HG02678 (cell line): ENCODE measurements around the gene CWC27.

Source experiments
- ATAC-seq: cut with Tn5 transposase; IDR thresholded peaks from one replicate; pipeline ENCODE4 v1.9.1; 2021; ENCODE audit warnings: mild to moderate bottlenecking, moderate library complexity; ENCODE audit not compliant: unreplicated experiment

CWC27 gene

GRCh38 chr5:65065001-65065511, 296.3 kb downstream of the CWC27 start:
- ATAC-seq: no peak

- ATAC-seq: peak; percentile 62
These were observed 297.8 kb downstream of the CWC27 start for GRCh38 chr5:65066387-65067146.

- ATAC-seq: no peak
These were observed 298.4 kb downstream of the CWC27 start for GRCh38 chr5:65067147-65067506.
